NOMO-1 (cell line): Measurements from ENCODE around the gene KIAA1671.
"Not testable (repeated sequence)": the region's sequence is repeated elsewhere in the genome, so short reads cannot be mapped to it uniquely, and the experiment has no call there.

Source experiments
- DNase-seq, 2 experiments: peaks; one replicate each; lab custom pipeline; 2025; ENCODE audit not compliant: unreplicated experiment in 2 of 2; lab: John Stamatoyannopoulos, UW

KIAA1671 gene

GRCh38 chr22:25212337-25212736 lies 259.8 kb downstream of the KIAA1671 start:
- DNase-seq: no peak

GRCh38 chr22:25213221-25213620 lies 260.7 kb downstream of the KIAA1671 start:
- no peak for DNase-seq

- DNase-seq: no peak
Observed at GRCh38 chr22:25216230-25216629, 263.7 kb downstream of the KIAA1671 start.

- DNase-seq: no peak
Observed at GRCh38 chr22:25219211-25219689, 266.7 kb downstream of the KIAA1671 start, which contains the start of gene CRYBB2. Gene CRYBB2, plus strand, starts transcription at chr22:25219639. Its CDS starts 1,791 bp downstream, at chr22:25221430.

GRCh38 chr22:25219948-25220442 lies 267.5 kb downstream of the KIAA1671 start:
- DNase-seq: no peak

GRCh38 chr22:25221790-25222189 lies 269.3 kb downstream of the KIAA1671 start:
- DNase-seq: no peak

- no peak for DNase-seq
Observed at GRCh38 chr22:25223269-25223850, 270.8 kb downstream of the KIAA1671 start.

GRCh38 chr22:25228822-25229221 lies 276.3 kb downstream of the KIAA1671 start:
- no peak for DNase-seq

GRCh38 chr22:25230760-25231159 lies 278.2 kb downstream of the KIAA1671 start:
- DNase-seq: not testable (repeated sequence)

GRCh38 chr22:25232301-25232700 lies 279.8 kb downstream of the KIAA1671 start:
- no peak for DNase-seq

- DNase-seq: not testable (repeated sequence)
Observed at GRCh38 chr22:25233706-25234105, 281.2 kb downstream of the KIAA1671 start.

GRCh38 chr22:25235547-25236290 lies 283.2 kb downstream of the KIAA1671 start:
- peak; percentile 47 to 69 for DNase-seq

- no peak for DNase-seq
Observed at GRCh38 chr22:25236417-25236816, 283.9 kb downstream of the KIAA1671 start.

- no peak for DNase-seq
Observed at GRCh38 chr22:25237503-25237902, 285.0 kb downstream of the KIAA1671 start.

- not testable (repeated sequence) for DNase-seq
Observed at GRCh38 chr22:25238058-25238457, 285.5 kb downstream of the KIAA1671 start.
